Posterior vena cava (tissue), 2 donors: ENCODE data around the gene VWA8. TPM values are rescaled to one million over a fixed set of nuclear protein-coding genes. Genes with fewer than 3 reads are reported as not detected.
"Not testable (repeated sequence)": the region's sequence is repeated elsewhere in the genome, so short reads cannot be mapped to it uniquely, and the experiment has no call there.

Experiments
- DNase-seq: peaks from one replicate; pipeline ENCODE4 v3.0.0-alpha.2; 2020; ENCODE audit warnings: low spot score
- intact Hi-C, 2 donors: fragments of 100-400 bp; cut with DNase I; formaldehyde crosslinking; loops; one replicate each; pipeline versions ENCODE4 v1.14.1 to v1.14.2; 2022 to 2023
- microRNA-seq, 2 donors: library from miRNA; unstranded; fragments of <30 nt; microRNA quantifications; one replicate each; pipeline ENCODE4 v1.2.0, GENCODE V29; 2020 to 2021; ENCODE audit warnings: borderline microRNAs expressed in 2 of 2
- total RNA-seq, 2 donors: library from RNA; stranded (reverse); fragmentation: NEBNext Ultra II Directional; extraction: Animal tissue kit (Norgen Biotek cat#: 25700); gene quantifications; one replicate each; pipeline ENCODE4 v1.2.1, GENCODE V29; 2021
- donor health status: DM: yes; HTN: yes; CAD: no.
- donor health status: DM: yes; HTN: yes; CAD: no.

VWA8 gene
- total RNA-seq, 2 donors from 2014 or later: 16.6 to 17.5 TPM

DNA sequence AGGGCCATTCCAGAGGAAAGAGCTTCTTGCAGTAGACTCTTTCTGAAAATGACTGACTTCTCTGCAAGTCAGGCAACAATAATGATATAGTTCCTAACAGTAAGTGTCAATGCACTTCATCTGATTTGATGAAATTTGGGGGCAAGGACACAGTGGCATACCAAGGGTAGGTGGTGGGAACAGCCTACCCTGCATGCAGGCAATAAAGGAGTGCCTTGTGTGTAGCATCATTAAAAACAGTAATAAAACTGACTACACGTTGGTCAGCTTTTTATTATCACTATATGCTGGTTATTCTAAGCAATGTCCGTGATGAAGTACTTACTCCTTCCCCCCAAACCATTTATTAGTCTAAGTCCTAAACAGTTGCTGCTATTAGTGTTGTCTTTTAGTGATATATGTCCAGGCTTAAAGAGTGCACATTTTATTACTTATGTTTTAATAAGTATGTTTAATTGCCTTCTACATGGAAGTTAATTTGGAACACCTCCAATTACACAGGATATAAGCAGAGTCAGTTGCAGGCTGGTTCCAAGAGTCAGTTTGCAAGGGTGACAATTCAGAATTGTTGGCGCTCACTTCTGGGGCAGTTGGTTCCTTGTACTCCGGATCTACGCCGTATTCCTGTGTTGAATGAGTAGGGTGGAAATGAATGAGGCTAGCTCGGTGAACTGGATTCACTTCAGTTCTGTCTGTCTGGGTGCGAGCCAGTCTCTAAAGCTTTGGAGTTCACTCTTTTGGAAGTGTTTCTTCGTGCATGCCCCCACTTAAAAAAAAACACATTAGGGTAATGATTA, 419.6 kb downstream of the VWA8 start:
- intact Hi-C loops: no loop called here
- DNase-seq: no peak

DNA sequence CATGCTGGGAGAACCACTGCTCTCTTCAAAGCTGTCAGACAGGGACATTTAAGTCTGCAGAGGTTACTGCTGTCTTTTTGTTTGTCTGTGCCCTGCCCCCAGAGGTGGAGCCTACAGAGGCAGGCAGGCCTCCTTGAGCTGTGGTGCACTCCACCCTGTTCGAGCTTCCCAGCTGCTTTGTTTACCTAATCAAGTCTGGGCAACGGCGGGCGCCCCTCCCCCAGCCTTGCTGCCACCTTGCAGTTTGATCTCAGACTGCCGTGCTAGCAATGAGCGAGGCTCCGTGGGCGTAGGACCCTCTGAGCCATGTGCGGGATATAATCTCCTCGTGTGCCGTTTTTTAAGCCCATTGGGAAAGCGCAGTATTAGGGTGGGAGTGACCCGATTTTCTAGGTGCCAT, 420.7 kb downstream of the VWA8 start:
- DNase-seq, intact Hi-C loops: not testable (repeated sequence)

- peak; percentile 82 for DNase-seq
- intact Hi-C loops: no loop called here
Measured at GRCh38 chr13:41533266-41534052, 427.4 kb downstream of the VWA8 start.

DNA sequence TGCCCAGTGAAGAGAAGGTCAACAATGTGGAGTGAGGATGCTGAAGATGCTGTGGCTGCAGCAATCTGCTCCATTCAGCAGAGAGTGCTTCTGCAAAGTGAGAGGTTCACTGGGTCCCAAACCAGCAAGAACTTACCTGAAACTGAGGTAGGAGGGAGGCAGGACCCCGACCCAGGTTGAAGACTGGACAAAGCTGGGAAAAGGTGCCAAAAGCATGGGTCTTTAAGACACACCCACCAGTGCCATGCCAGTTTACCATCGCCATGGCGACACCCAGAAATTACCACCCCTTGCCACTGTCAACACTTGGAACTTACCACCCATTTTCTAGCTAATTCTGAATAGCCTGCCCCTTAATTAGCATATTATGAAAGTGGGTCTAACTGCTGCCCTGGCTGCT, 432.9 kb downstream of the VWA8 start:
- DNase-seq: no peak
- intact Hi-C loops: no loop called here

GRCh38 chr13:41520660-41521630, 440.0 kb downstream of the VWA8 start:
- DNase-seq: no peak
- intact Hi-C loops: no loop called here

- DNase-seq: no peak
- intact Hi-C loops: no loop called here
Measured at GRCh38 chr13:41520016-41520659, 440.8 kb downstream of the VWA8 start.

Small RNA genes lying within 50 kb of the gene (microRNA-seq; reads per million reads assigned to microRNA genes)
- 0 reads per million in 2 donors for gene MIR5006

Other genes with a start within 250 kb of the VWA8 start
- gene DGKH, start 87.5 kb upstream of the VWA8 start, total RNA-seq: 10 to 100 TPM; 15.0 to 29.4 TPM